NCI-H446 treated with DMSO at 0.1 percent for 48 hours (cell line): ENCODE measurements around the gene PHLDB3.
"Not testable (repeated sequence)": the region's sequence is repeated elsewhere in the genome, so short reads cannot be mapped to it uniquely, and the experiment has no call there.

Source experiments
- DNase-seq: peaks from one replicate; lab custom pipeline; 2025; lab: John Stamatoyannopoulos, UW

The PHLDB3 gene

GRCh38 chr19:43467276-43467675, 37.3 kb downstream of the PHLDB3 start:
- no peak for DNase-seq

- no peak for DNase-seq
Observed at GRCh38 chr19:43466793-43467192, 37.8 kb downstream of the PHLDB3 start.

- no peak for DNase-seq
Observed at GRCh38 chr19:43465468-43466120, 39.0 kb downstream of the PHLDB3 start, which contains the start of gene LYPD3. Gene LYPD3 (minus strand): TSS chr19:43465608. CDS start chr19:43465571, 37 bp downstream.

- DNase-seq, result no peak
Observed at GRCh38 chr19:43464134-43464775, 40.3 kb downstream of the PHLDB3 start.

GRCh38 chr19:43463381-43464133, 41.0 kb downstream of the PHLDB3 start:
- peak; percentile 84 for DNase-seq

GRCh38 chr19:43462785-43463380, 41.7 kb downstream of the PHLDB3 start:
- DNase-seq, result no peak

- no peak for DNase-seq
Observed at GRCh38 chr19:43462383-43462782, 42.2 kb downstream of the PHLDB3 start.

- no peak for DNase-seq
Observed at GRCh38 chr19:43461303-43461702, 43.2 kb downstream of the PHLDB3 start.

- DNase-seq, result no peak
Observed at GRCh38 chr19:43460362-43461016, 44.1 kb downstream of the PHLDB3 start.

- DNase-seq, result no peak
Observed at GRCh38 chr19:43457809-43458208, 46.7 kb downstream of the PHLDB3 start.

GRCh38 chr19:43455321-43456113, 49.0 kb downstream of the PHLDB3 start:
- no peak for DNase-seq

GRCh38 chr19:43454031-43454430, 50.5 kb downstream of the PHLDB3 start:
- DNase-seq, result no peak

GRCh38 chr19:43452582-43452981, 52.0 kb downstream of the PHLDB3 start:
- no peak for DNase-seq

GRCh38 chr19:43450545-43450997, 54.0 kb downstream of the PHLDB3 start:
- DNase-seq, result no peak

- DNase-seq, result no peak
Observed at GRCh38 chr19:43447655-43448054, 56.9 kb downstream of the PHLDB3 start.

- peak; percentile 37 for DNase-seq
Observed at GRCh38 chr19:43446746-43447489, 57.6 kb downstream of the PHLDB3 start.

- DNase-seq, result no peak
Observed at GRCh38 chr19:43445426-43445825, 59.1 kb downstream of the PHLDB3 start.

- no peak for DNase-seq
Observed at GRCh38 chr19:43444531-43445287, 59.8 kb downstream of the PHLDB3 start.

GRCh38 chr19:43444091-43444490, 60.5 kb downstream of the PHLDB3 start:
- DNase-seq, result not testable (repeated sequence)

GRCh38 chr19:43441716-43442115, 62.8 kb downstream of the PHLDB3 start:
- DNase-seq, result no peak
